Subcutaneous adipose tissue (tissue), 4 donors: ENCODE data around the gene OR7G2. TPM values are rescaled to one million over a fixed set of nuclear protein-coding genes. Genes with fewer than 3 reads are reported as not detected.

ENCODE experiments used
- CTCF ChIP-seq: fragments of 450-650 bp; IDR thresholded peaks from one replicate; pipeline ENCODE4 v1.5.1; 2016; ENCODE audit warnings: low read depth, mild to moderate bottlenecking, control low read depth, antibody characterized with exemption, moderate library complexity
- total RNA-seq, 4 donors: library from RNA; depleted of rRNA; stranded (reverse); fragments of >200 nt; gene quantifications; one replicate each; pipeline ENCODE4 v1.1.0, GENCODE V29; 2016

Gene OR7G2
- total RNA-seq, 4 donors from 2014 or later = not detected

- TF ChIP-seq CTCF = no peak
Measured at GRCh38 chr19:9075064-9075949, 32.0 kb downstream of the OR7G2 start.

GRCh38 chr19:9073806-9074205, 33.5 kb downstream of the OR7G2 start:
- TF ChIP-seq CTCF = no peak

DNA sequence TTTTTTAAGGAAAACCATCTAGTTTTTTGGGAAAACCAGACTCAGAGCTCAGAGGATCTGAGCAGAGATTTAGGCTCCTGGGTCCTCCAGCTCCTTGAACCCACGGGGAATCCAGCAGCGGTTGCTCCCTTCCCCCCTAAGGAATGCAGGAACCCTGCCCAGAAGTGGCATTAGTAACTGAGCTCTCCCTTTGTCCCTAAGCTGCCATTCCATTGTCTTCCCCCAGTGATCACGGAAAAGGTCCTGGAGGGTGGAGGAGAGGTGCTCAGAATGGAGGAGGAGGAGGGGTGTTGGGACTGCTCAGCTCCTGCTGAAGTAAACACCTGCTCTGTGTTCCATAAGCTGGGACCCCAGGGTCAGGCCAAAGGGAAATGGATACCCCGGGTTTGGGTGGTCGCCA, 37.2 kb downstream of the OR7G2 start:
- TF ChIP-seq CTCF = no peak

DNA sequence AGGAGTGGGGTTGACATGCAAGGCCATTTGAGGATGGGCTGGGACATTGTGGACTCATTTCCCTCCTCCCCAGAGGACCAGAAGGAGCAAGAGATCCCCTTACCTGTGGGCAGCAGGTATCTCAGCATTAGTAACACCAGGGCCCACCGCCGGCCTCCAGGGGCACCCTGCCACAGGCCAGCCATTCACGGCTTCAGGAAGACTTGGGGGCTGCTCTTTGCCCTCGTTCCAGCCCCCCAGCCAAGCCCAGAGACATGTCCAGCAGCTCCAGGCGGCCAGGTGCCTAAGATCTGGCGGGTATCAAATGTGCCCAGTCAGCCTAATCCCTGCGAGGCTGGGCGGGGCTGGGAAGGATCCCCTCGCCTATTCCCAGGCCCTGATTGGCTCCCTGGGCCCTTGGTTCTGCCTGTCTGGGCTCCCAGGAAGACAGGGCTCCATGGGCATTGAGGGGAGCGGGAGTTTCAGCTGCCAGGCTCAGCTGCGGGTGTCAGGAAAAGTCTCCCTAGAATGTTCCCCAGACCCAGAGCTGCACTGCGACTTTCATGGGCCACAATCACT, 41.7 kb downstream of the OR7G2 start:
- TF ChIP-seq CTCF = no peak

- no peak for TF ChIP-seq CTCF
Measured at GRCh38 chr19:9061879-9062278, 45.4 kb downstream of the OR7G2 start.

GRCh38 chr19:9060564-9061340, 46.5 kb downstream of the OR7G2 start:
- TF ChIP-seq CTCF = no peak
